Astrocyte of the spinal cord (primary cell): ENCODE data around the gene ITGB5.

Experiments used
- DNase-seq: peaks from one replicate; pipeline ENCODE4 v3.0.0; 2011; ENCODE audit warnings: low read depth, low spot score
- H3K4me3 ChIP-seq: 2 replicates; pipeline ENCODE4 v1.5.1; 2011; ENCODE audit warnings: low read depth, mild to moderate bottlenecking, low read length, moderate library complexity
- CTCF ChIP-seq: IDR thresholded peaks from 2 replicates; pipeline ENCODE4 v1.5.1; 2012; ENCODE audit warnings: low read depth, mild to moderate bottlenecking, low read length, inconsistent platforms
- in situ Hi-C: cut with HindIII; loops from 2 replicates; pipeline ENCODE4 v1.10.0; 2017; ENCODE audit warnings: low sequenced_read_pairs

ITGB5 gene

GRCh38 chr3:124887177-124887931, at the start of gene ITGB5:
ITGB5 (minus strand) TSS chr3:124887365; CDS start chr3:124887000, 365 bp downstream.
- DNase-seq = peak; percentile 82
- H3K4me3 ChIP-seq = peak within 1 kb of the TSS; percentile 63
- in situ Hi-C loops = no loop called here
- no peak for TF ChIP-seq CTCF

- TF ChIP-seq CTCF = no peak
- H3K4me3 ChIP-seq = no peak overlapping the region
- no peak for DNase-seq
- in situ Hi-C loops = no loop called here
These were observed 48.8 kb upstream of the ITGB5 start for GRCh38 chr3:124935794-124936542.

- no peak overlapping the region for H3K4me3 ChIP-seq
- TF ChIP-seq CTCF = no peak
- no peak for DNase-seq
- in situ Hi-C loops = no loop called here
These were observed 48.1 kb upstream of the ITGB5 start for GRCh38 chr3:124935264-124935663.

GRCh38 chr3:124934577-124934976, 47.4 kb upstream of the ITGB5 start, which contains the start of gene MUC13:
MUC13 (minus strand) TSS chr3:124934751; CDS start chr3:124934712, 39 bp downstream.
- H3K4me3 ChIP-seq = no peak within 1 kb of the TSS
- no peak for DNase-seq
- no peak for TF ChIP-seq CTCF
- in situ Hi-C loops = no loop called here

- in situ Hi-C loops = no loop called here
- DNase-seq = peak; percentile 72
- TF ChIP-seq CTCF = peak; percentile 76
- H3K4me3 ChIP-seq = no peak overlapping the region
These were observed 41.4 kb upstream of the ITGB5 start for GRCh38 chr3:124928333-124929202.

GRCh38 chr3:124927574-124928045, 40.4 kb upstream of the ITGB5 start:
- DNase-seq = no peak
- in situ Hi-C loops = no loop called here
- no peak overlapping the region for H3K4me3 ChIP-seq
- no peak for TF ChIP-seq CTCF
